IPS DF 19.7 (cell line): Measurements from ENCODE around the gene CCL5.

ENCODE experiments used
- DNase-seq: peaks from one replicate; pipeline ENCODE4 v3.0.0-alpha.2; 2013; ENCODE audit warnings: low read depth, low spot score

The CCL5 gene

DNA sequence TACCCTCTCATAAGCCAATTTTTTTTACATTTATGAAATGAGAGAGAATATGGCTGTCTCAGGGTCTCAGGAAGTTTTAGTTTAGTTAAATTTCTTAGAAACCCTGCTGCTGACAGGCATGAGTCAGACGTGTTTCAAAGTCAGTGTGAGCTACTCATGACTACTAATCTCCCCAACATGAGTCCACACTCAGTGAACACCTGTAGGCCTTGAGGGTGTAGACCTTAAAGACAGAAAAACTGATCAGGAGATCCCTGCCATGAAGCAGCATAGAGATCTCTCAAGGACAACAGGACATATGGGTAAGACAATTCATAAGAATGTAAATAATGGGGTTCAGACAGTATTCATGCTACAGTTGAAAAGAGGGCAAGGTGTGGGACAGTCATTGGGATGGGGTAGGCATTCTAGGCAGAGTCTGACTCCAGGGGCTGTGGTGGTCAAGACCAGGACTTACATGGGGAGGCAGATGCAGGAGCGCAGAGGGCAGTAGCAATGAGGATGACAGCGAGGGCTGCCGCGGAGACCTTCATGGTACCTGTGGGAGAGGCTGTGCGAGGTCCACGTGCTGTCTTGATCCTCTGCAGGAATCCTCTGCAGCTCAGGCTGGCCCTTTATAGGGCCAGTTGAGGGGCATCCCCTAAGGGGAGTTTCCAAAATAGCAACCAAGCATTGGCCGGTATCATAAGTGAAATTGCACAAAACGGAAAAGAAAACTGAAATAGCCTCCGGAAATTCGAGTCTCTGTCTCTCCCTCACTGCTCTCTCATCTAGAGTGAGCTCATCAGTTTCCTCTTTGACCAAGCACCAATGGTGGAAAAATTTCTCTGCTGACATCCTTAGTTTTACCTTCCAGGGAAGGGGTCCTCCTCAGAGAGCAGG, at the start of gene CCL5:
Gene CCL5 (minus strand): TSS at position 588 of the 882 bp plus-strand sequence.
- no peak for DNase-seq

DNA sequence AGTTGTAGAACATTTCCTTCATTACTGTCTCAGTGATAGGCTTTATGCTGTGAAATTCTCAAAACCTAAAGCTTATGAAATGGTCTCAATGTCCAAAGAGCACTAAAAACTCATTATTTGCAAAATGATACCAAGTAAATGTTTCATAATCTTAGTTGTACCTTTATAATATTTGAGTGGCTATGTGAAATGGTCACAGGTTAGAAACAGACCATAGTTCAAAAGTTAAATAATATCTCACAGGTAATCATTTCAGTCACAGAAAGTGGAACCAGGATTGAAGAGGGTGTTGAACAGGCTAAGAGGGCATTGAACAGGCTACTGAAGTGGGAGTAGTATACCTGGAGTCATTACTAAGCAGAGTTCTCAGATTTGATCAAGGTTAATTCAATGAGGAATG, 47.6 kb upstream of the CCL5 start:
- no peak for DNase-seq

DNA sequence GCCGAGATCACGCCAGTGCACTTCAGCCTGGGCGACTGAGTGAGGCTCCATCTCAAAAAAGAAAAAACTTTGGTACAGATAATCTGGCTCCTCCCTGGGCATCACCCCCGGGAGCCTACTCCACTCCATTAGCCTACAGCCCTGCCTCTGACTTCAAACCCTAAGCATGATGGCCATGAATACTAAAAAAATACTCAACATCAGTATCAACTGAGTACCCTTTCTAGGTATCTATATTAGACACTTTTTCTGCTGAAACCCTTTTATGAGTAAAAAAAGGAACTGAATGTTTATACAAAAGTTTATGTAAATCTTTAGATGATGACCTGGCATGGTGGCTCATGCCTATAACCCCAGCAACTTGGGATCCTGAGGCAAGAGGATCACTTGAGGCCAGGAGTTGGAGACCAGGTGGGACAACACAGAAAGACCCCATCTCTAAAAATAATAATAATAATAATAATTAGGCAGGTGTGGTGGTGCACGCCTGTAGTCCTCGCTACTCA, 43.5 kb upstream of the CCL5 start:
- DNase-seq: no peak

DNA sequence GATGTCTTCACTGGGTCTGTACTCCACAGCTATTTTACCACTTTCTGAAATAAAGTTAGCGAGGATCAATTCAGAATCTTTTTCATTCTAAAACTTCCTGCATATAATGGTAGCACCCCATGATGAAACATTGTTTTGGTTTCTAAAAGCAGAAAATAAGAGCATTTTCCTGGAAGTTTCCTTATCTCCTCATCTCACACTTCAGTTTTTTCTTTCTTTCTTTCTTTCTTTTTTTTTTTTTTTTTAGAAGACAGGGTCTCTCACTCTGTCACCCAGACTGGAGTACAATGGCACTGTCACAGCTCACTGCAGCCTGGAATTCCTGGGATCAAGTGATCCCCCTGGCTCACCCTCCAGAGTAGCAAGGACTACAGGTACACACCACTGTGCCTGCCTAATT, 40.1 kb upstream of the CCL5 start:
- no peak for DNase-seq

DNA sequence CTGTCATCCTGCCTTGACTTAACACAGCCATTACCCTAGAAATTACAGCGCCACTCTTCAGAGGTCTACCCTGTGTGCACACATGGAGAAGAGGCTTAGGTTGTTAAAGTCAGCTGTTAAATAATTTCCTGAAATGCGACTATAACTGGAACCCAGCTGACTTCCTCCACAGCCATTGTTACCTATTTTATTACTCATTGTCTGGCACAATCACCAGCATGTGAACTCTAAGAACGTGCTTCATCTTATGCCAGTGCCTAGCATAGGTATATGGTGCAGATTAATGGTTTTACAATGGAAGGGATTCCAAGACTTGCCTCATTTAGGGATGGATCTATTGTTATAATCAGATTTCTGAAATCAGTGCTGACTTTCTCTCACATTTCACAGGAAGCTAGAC, 38.5 kb upstream of the CCL5 start:
- no peak for DNase-seq

DNA sequence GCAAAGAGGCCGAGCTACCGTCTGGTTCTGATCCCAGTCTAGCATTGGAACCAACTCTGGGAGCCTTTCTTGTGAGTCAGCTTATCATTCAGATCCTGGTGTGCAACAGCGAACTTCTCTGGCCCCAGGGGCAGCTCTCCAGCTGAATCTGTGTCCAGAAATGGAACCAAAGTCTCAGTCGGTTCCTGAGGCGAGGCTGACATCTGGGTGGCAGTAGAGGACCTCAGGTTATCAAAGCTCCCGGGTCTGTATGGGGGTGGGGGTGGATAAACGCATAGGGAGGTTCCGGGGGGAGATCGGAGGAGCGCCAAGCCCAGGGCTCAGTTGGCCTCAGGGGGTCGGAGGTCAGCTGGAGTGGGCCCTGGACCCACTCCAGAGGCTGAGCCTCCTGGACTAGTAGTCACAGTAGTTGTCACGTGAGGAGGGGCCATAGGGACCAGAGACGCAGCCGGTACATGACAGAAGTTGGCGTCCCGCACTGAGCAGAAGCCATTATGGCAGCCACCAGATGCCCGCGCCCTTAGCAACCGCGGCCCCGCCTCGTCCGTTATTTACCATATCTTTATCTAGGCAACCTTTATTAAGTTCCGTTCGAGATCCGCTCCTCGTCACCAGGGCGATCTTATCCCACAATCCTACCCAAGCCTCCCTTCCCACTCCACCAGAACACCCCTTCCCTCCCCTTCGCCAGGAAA, 37.5 kb upstream of the CCL5 start:
- no peak for DNase-seq

DNA sequence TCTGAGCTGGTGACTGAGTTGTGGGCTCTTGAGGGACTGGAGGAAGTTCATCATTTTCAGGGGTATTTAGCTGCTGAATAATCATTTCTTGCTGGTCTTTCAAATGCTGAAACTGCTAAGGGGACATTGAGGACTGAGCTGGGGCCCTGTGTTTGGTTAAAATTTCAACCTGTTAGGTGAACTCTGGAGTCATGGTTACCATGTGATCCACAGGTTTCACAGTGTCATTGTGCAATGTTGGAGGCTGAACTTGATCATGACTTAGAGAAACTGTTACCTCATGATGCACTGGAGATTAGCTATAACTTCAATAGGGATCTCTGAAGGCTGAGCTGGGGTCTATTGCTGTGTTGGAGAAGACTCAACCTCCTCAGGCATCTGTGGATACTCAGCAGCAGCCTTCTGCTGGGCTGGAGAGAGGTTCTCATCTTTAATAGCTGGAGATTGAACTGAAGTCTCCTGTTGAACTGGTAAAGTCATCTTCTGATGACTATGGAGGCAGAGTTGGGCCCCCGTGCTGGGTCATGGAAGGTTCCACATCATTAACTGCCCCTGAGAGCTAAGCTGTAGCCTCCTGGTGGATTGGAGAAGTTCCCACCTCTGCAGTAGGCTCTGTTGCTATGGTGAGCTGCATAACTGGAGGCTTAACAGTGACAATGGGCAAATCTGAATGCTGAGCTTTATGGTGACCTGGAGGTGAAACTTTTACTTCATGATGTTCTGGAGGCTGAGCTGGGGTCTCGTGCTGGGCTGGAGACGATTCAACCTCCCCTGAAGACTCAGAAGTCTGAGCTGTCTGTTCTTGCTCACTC, 35.2 kb upstream of the CCL5 start:
- DNase-seq: no peak

DNA sequence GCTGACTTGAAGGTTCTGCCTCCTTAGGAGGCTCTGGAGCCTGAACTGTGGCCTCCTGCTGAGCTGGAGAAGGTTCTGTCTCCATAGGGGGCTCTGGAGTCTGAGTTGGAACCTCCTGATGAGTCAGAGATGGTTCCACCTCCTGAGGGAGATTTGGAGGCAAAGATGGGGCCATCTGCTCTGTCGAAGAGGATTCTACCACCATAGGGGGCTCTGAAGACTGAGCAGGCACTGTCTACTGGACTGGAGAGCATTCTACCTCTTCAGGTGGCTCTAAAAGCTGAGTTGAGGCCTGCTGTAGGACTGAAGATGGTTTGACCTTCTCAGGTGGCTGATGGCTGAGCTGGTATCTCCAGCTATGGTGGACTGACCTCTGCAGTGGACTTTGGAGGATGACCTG, 34.2 kb upstream of the CCL5 start:
- no peak for DNase-seq

DNA sequence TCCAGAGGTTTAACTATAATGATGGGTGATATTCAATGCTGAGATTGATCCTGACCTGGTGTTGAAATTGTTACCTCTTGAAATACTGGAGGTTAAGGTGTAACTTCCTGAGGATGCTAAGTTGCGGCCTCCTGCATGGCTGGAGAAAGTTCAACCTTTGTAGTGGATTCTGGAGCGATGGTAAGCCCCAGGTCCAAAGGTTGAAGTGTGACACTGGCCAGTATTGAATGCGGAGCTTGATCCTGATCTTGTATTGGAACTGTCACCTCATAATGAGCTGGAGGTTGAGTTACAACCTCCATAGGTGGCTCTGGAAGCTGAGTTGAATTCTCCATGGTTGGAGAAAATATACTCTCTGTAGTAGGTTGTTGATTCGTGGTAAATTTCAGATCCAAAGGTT, 33.4 kb upstream of the CCL5 start:
- DNase-seq: no peak

DNA sequence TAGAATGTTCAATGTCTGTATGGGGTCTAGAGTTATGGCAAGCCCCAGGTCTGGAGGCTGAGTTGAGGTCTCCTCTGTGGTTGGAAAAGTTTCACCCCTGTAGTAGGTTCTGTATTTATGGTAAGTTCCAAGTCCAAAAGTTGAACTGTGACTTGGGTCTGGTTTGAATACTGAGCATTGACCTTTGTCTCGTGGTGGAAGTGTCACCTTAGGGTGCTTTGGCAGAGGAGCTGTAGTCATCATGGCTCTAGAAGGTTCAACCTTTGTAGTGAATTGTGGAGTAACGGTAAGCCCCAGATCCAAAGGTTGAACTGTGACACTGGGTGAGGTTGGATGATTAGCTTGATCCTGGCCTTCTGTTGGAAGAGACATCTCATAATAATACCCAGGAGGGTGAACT, 32.8 kb upstream of the CCL5 start:
- DNase-seq: no peak

DNA sequence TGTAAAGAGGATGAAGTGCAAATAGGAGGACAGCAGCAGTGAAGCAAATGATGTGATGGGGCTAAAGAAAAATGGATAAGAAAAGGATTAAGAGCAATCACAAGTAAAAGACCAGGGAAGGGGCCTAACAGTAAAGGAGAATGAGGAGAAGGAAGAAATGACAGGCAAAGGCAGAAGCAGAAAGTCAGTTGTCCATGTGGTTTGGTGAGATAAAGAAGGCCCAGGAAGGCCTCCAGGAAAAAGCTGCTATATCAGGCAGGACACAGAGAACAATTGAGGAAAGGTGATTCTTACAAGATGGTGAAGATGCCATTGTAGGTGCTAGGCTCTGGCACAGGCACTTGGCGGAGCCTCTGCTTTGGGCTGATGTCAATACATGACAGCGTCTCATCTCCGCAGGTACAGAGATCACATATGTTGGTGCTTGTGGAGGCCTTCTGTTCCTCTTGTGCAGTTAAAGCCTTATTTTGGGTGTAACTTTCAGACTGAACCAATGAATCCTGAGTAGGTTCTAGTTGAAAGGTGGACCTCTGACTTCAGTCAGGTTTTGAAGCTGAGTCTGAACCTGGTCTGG, 32.3 kb upstream of the CCL5 start:
- DNase-seq: no peak

DNA sequence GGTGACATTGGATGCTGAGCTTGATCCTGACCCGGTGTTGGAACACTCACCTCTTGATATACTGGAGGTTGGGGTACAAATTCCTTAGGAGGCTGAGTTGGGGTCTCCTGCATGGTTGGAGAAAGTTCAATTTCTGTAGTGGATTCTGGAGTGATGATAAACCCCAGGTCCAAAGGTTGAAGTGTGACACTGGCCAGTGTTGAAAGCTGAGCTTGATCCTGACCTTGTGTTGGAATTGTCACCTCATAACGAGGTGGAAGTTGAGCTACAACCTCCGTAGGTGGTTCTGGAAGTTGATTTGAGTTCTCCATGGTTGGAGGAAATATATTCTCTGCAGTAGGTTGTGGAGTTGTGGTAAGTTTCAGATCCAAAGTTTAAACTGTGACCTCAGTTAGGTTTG, 29.2 kb upstream of the CCL5 start:
- DNase-seq: no peak

DNA sequence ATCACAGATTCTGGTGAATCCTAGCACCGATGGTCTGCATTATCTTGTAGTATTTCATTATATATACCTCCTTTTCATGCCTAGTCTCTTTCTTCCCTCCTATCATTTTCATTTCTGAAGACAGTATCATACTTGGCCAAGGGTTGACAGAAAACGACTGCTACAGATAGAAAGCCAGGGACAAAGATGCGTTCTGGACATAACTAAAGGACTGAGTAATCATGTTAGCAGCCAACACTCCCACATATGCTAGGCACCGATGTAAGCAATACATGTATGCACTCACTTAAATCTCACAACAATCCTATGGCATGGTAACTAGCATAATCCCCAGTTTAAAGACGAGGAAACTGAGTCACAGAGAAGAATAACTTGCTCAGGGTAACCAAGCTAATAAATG, 27.5 kb upstream of the CCL5 start:
- DNase-seq: no peak

DNA sequence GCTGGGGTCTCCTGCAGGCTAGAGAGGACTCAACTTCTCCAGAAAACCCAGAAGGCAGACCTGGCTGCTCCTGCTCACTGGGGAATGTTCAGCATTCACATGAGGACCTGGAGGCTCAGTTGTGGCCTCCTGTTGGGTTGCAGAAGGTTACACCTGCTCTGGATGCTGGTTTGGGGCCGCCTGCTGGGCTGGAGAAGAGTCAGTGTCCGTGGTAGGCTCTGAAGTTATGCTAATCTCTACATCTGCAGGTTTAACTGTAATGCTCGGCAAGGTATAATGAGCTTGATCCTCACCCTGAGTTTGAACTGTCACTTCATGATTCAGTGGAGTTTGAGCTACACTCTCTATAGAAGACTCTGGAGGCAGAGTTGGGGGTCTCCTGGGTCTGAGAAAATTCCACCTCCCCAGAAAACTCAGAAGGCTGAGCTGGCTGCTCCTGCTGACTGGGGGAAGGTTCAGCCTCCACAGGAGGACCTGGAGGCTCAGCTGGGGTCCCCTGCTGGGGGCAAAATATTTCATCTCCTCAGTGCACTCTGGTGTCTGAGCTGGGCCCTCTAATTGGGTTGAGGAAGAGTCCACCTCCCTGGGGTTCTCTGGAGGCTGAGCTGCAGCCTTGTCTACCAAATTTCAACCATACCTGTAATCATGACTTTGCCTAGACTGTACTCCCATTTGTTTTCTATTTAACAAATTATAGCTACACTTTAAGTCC, 26.9 kb upstream of the CCL5 start:
- no peak for DNase-seq

DNA sequence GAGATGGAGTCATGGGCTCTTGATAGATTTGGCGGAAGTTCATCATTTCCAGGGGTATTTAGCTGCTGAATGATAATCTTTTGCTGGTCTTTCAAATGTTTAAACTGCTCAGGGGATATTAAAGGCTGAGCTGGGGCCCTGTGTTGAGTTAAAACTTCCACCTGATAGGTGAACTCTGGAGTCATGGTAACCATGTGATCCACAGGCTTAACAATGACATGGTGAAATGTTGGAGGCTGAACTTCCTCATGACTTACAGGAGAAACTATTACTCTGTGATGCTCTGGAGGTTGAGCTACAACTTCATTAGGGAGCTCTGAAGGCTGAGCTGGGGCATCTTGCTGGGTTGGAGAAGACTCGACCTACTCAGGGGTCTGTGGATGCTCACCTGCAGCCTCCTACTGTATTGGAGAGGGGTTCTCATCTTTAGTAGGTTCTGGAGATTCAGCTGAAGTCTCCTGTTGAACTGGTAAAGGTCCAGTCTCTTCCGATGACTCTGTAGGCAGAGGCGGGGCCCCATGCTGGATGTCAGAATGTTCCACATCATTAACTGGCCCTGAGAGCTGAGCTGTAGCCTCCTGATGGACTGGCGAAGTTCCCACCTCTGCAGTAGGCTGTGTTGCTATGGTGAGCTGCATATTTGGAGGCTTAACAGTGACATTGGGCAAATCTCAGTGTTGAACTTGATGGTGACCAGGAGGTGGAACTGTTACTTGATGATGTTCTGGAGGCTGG, 26.2 kb upstream of the CCL5 start:
- no peak for DNase-seq

DNA sequence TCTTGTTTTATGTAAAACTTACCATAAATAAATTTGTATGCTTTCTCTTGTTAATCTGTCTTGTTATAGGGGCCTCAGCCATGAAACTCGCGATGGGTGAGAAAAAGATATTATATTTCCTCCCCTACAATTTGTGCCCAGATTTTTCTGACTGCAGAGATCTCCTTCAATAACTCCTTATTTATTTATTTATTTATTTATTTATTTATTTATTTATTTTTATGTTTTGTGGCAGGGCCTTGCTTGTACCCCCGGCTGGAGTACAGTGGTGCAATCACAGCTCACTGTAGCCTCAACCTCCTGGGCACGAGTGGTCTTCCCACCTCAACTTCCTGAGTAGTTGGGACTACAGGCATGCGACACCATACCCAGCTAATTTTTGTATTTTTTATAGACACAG, 23.3 kb upstream of the CCL5 start:
- no peak for DNase-seq

DNA sequence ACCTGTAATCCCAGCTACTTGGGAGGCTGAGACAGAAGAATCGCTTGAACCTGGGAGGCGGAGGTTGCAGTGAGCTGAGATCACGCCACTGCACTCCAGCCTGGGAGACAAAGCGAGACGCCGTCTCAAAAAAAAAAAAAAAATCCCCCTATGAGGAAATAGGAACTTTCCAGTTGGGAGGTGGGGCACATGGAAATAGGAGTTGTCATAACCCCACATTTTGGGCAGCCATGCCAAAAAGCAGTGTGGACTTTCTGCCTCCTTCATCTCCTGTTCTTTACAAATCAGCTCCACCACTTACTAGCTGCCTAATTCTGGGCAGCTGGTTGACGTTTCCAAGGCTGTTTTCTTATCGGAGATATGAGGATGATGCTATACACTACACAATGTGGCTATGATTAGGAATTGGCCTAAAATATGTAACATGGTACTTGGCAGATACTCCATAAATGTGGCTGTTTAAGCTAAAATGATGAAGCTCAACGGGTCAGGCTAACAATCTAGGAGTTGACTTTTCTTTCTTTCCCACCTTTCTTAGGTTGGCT, 21.5 kb upstream of the CCL5 start:
- DNase-seq: no peak

DNA sequence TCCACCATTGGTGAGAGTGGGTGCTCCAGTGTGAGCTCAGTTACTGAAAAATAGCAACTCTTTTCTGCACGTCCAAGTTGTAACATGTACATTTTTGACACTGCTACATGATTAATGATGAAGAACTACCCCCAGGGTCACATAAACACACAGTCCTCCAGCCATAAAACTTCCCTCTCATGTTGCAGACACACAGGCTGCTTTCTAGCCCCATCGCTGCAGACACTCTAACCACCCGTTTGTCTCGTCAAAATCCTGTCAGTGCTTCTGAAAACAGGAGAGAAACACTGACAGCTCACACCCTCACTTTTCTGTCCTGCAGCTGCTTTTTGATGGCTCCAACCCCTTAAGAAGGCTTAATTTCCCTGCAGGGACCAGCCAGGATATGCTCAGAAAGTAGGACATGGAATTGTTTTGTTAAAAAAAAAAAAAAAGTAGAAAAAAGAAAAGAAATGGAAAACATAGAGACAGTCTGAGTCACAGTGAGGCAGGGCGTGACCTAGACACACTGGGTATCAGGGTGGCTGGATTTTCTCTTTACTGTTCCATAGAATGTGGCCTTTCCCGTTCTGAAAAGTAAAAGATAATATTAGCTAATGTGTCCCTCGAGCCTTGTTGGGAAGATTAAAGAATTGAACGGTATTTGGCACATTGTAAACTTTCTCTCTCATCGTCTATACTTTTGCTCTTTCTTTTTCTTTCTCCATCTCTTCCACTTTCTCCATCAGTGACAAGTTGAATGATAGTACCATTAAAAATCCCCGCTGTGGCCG, 20.7 kb upstream of the CCL5 start:
- no peak for DNase-seq

DNA sequence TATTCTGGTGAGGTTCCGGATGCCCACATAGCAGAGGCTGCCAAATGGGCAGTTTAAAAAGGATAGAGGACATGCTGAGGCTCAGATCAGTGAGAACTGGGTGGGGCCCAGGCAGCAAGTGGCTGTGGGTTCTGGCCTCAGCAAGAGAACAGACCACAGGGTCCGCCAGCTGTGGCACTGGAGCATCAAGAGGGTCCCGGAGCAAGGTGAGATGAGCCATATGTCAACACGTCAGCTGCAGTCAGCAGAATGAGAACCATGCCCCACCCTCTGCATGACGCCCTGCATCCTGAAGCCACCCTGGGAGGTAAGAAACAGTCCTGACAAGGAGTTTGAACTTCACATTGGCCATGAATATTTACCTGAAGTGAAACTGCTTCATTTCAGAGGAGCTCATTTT, 20.1 kb upstream of the CCL5 start:
- DNase-seq: no peak
